GM19324 (cell line): Measurements from ENCODE around the gene DDC.
"Not testable (repeated sequence)": the region's sequence is repeated elsewhere in the genome, so short reads cannot be mapped to it uniquely, and the experiment has no call there.

ENCODE experiments used
- ATAC-seq: cut with Tn5 transposase; IDR thresholded peaks from one replicate; pipeline ENCODE4 v1.9.1; 2021; ENCODE audit warnings: mild to moderate bottlenecking, moderate library complexity; ENCODE audit not compliant: unreplicated experiment, low FRiP score

The DDC gene

DNA sequence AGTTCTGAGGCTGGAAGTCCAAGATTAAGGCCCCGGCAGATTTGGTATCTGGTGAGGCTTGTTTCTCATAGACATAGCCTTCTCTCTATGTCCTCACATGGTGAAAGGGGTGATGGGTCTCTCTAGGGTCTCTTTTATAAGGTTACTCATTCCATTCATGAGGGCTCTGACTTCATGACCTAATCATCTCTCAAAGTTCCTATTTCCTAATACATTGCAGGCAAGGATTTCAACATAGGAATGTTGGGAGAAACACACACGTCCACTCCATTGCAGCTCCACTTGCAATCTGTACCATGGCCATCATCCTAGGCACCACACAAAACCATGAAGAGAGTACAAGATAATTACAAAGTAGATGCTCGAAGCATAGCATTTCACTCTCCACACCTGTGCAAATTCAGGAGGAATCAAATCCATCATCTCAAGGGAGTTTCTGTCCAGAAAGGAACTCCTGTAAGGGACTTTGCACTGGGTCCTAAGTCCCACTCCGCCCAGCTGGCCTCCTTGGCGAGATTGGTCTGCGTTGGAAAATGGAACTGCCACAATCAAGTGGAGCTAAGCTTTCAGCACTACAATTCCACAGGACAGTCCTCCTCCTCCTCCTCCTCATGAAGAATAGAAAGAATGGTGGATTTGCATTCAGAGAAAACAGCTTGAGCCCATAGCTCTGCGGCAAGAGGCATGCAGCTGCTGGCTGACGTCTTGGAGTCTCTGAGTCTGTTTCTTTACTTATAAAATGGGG is 8.8 kb downstream of the DDC start:
- ATAC-seq, result no peak

DNA sequence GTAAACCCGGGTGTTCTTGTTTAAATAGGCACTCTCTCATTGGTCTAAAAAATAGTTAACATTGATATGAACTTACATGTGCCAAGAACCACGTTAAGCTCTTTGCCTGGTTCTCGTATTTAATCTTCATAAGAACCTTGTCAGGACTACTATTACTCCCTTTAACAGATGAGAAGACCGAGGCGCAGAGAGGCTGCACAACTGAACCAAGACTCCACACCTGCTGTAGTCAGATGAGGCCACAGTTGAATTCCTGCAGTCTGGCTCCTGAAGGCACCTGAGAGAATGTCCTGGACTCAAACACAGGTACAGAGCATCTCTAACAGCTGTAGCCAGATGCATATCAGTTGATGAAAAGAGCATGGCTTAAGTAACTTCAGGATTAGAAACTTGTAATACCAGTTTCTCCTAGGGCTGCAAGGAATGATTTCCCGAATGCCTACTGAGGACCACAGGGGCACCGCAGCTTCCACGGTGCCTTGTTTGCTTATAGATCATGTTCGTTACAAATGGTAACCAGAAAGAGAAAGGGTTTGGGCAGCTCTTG is 9.5 kb downstream of the DDC start:
- no peak for ATAC-seq

DNA sequence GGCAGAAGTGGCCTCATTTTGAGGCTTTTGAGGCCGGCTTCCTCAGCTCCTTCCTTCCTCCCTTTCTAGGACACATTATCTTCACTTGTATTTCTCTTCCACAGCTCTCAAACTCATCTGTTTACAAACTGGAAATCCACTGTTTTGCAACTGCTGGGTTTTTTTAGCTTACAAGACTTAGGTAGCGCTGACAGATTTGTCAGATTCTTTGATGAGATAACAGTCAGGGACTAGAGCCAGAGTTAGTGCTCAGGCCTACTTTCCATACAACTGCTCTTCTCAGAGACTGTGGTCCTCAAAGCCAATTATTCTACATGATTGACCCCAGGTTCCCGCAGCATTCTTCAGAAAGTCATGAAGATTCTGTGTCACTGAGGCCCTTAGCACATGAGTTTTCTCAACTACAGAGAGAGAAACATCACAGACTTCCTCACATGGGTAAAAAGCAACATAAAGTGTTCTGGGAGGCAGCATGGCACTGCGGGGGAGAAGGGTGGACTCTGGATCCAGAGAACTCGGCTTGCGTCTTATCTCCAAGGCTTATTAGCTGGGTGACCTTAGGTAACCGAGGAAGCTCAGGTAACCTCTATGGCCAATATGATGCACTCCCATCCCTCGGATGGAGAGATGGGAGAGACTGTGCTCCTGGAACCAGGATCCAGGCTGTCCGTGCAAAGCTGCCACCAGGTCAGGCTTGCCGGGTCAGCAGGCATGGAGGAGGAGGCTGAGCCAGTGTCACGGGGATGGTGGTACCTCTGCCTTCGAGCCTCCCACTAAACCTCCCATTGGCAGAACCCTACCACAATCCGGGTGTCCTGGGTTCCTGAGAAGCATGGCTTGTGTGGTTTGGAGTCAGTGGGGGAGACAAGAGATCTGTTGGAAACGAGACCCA is 10.5 kb downstream of the DDC start:
- no peak for ATAC-seq

GRCh38 chr7:50553973-50554372 is 11.2 kb downstream of the DDC start:
- no peak for ATAC-seq

DNA sequence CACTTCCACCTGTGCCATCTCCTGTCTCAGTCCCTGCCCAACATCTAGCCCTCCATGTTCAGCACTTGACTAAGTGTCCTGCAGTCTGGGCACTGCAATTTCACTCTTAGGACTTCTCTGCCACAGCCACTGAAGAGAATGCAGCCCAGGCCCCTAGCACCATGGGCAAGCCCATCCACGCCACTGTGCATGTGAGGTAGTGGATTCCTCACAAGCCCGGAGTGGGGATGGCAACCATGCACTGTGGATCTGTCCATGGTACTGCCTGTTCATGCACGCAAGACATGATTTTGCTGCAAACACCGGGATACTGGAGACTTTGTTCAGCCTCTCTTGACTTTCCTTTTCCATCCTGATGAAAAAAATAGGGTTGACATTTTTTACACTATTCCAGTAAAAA is 12.3 kb downstream of the DDC start:
- no peak for ATAC-seq

GRCh38 chr7:50552139-50552538 is 13.1 kb downstream of the DDC start:
- no peak for ATAC-seq

GRCh38 chr7:50545613-50546012 is 19.6 kb downstream of the DDC start:
- ATAC-seq, result not testable (repeated sequence)

DNA sequence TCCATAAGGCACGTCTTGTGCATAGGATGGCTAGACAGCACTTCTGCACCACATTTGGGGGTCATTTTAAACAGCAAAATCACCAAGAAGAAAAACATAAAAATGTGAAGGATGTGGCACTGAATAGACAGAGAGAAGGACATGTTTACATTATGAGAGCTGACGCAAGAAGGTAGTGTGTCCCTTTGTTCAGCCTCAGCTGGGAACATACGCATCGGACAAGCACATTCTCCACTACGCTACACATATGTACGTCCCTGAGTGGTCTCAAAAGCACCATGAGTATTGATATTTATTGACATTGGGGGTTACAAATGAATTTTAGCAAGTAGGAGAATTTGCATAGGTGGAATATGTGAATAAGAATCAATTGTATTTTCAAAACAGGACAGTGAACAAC is 20.2 kb downstream of the DDC start:
- ATAC-seq, result no peak

DNA sequence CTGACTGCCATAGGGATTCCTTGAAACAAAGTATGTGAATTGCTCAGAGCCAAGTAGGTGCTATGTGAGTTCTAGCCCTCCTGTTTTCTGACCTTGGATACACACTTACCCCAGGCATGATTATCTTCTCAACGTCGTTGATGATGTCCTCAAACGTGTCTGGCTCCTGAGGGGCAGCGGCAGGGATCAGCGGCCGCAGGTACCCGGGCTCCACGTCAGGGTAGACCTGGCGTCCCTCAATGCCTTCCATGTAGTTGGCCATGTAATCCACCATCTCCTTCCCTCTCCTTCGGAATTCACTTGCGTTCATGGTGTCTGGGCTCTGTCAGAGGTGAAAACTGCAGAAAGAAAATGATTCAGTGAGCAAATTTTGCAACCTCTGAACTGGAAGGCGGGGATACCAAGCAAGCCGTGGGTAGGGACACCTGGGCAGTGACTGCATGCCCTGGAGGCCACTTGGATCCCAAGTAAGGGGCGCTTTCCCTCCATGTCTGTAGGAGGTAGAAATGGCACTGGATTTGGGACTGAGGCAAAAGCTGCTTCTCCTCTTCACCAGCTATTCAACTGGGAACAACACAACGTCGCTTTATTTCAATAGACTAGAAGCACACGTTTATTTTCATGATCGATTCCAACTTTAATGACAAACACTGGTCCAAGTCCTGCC is 21.3 kb downstream of the DDC start:
- no peak for ATAC-seq

DNA sequence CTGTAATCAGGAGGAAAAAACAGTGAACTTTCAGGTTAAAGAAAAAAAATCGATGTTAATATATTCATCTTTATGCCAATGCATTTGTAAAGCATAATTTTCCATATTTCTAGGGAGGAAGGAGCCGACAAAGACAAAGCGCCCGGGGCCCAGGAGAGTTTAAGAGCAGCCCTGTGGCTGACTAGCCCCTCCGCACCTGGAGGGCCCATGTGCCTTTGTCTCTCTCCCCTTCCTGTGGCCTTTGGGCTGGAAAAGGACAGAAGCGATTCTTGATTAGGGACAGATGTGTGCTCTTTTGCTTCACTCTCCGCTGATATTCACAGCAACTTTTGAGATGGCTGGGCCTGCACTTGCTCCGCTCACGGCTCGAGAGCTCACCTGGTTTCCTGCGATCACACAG is 23.1 kb downstream of the DDC start:
- ATAC-seq, result no peak

DNA sequence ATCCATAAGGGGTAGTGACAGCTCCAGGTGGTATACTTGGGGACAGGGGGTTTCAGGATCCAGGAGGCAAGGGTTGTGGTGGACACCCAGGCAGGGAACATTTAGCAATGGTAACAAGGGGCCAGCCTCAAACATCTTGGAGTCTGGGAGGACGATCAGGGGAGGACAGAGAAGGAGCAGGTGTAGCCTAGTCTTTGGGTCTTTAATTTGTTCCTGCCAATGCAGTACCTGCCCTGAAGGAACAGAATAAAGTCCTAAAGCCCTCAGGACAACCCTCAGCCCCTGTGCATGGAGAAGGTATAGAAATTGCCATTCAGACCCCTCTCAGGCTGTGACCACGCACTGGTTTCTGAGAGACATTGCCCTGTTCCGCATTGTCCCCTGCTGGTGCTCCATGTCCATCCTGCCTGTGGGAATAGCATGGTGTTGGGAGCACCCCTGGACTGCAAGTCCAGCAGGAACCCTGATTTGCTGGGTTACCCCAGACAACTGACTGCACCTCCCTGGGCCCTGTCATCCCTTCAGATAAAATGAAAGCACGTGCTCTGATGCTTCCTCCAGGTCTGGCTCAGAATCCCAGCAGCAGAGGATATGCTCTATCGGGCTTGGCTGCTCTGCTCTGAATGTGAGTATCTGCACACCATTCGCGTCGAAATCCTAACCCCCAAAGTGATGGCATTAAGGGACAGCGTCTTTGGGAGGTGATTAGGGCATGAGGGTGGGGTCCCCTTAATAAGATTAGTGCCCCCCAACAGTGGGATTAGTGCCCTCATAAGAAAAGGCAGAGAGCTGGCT is 24.2 kb downstream of the DDC start:
- ATAC-seq, result no peak

- ATAC-seq, result no peak
Measured at GRCh38 chr7:50539725-50540124, 25.5 kb downstream of the DDC start.

- no peak for ATAC-seq
Measured at GRCh38 chr7:50538478-50538877, 26.7 kb downstream of the DDC start.

DNA sequence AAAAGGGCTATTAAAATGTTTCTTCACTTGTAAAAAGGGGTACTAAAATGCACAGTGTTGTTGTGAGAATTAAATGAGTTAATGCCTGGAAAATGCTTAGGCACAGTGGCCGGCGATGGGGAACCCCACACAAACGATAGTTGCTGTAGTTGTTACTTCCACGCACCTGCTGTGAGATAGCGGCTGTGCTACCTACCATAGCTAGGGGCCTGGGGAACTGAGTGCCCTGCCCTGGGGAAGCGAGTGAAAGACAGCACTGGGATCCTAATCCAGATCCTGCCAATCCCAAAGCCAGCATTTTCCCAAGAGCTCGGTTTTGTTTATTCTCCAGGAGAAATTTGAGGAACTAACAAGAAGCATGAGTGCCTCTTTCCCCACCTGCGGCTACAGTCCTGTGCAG is 27.8 kb downstream of the DDC start:
- no peak for ATAC-seq

- ATAC-seq, result not testable (repeated sequence)
Measured at GRCh38 chr7:50535291-50535711, 29.9 kb downstream of the DDC start.

DNA sequence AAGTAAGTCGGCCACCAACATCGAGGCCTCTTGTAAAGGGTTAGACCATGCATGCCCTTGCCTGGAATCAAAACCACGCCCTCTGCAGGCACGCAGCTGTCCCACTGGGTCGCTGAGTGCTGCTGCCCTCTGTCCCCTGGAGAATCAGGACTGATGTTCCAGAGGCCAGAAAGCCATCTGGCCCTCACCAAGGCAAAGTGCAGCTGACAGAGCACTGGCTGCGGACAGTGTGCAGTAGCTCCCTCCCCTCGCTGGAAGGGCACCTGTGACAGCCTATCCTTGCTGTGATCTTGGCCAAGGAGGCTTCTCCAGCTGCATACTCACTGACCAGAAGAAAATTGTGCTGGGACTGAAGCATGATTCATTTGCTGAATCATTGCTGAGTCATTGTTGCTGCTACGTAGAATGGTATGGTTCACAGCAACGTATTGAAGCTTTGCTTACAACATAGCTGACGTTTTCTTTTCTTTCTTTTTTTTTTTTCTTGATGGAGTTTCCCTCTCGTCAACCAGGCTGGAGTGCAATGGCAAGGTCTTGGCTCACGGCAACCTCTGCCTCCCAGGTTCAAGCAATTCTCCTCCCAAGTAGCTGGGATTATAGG is 30.4 kb downstream of the DDC start:
- ATAC-seq, result no peak

GRCh38 chr7:50533866-50534265 is 31.3 kb downstream of the DDC start:
- no peak for ATAC-seq

- ATAC-seq, result no peak
Measured at GRCh38 chr7:50531928-50532327, 33.3 kb downstream of the DDC start.

GRCh38 chr7:50531401-50531911 is 33.7 kb downstream of the DDC start:
- no peak for ATAC-seq

- ATAC-seq, result no peak
Measured at GRCh38 chr7:50530766-50531165, 34.4 kb downstream of the DDC start.
